ENCODE data around the gene ZNF280D.

ZNF280D gene

DNA sequence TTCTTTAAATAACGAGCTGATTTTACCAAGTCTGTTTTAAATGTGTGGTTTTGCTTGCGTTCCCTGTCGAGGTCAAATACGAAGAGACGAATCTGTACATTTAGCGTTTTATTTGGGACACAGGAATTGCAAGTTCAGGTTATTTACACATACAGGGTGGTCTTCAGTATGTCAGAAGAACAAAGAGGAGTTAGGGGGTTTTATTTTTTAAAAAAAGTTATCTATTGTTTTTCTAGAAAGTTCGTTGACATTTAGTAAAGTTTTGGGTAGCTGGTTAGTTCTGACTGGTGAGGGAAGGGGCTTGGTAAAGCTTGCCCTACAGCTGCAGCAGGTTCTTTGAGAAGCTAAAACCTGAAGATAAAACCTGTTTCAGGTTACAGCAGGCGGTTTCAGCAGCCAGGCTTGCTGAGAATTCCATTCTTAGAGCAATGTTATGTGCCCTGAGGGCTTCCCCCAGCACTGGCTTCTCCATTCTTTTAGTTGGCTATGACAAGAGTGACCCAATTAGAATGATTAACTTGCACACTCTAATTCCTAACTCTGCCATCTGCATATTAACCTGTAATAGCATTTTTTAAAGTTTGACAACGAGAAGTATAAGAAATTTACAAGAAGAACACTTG lies 815 bp upstream of the ZNF280D start:
- no peak for DNase-seq (ENCODE audit: extremely low spot score)
- POLR2A ChIA-PET: no interaction called here
- CTCF ChIA-PET: interaction anchor here (1.0 to 1.5 kb wide), 6 partner anchors 10 to 30 kb away, joined by 3 to 5 read pairs (median 4); no protein-coding TSS in a partner anchor
- TF ChIP-seq, protein P1, sequence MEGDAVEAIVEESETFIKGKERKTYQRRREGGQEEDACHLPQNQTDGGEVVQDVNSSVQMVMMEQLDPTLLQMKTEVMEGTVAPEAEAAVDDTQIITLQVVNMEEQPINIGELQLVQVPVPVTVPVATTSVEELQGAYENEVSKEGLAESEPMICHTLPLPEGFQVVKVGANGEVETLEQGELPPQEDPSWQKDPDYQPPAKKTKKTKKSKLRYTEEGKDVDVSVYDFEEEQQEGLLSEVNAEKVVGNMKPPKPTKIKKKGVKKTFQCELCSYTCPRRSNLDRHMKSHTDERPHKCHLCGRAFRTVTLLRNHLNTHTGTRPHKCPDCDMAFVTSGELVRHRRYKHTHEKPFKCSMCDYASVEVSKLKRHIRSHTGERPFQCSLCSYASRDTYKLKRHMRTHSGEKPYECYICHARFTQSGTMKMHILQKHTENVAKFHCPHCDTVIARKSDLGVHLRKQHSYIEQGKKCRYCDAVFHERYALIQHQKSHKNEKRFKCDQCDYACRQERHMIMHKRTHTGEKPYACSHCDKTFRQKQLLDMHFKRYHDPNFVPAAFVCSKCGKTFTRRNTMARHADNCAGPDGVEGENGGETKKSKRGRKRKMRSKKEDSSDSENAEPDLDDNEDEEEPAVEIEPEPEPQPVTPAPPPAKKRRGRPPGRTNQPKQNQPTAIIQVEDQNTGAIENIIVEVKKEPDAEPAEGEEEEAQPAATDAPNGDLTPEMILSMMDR (IDR thresholded peaks at IDR 0.05; ENCODE audit: control extremely low read depth, extremely low read depth, low read depth, missing control alignments): no peak

DNA sequence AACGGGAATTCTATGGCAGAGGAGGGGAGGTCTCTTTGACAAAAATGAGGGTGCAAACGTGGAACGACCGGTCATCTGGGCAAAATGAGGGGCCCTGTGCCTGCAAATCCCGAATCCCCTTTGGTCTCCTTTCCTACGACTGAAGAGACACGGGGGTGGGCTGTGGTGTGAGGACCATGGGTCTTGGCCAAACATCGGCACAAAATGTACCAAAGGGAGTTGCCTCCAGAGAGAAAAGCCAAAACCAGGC lies 498 bp downstream of the ZNF280D start:
- TF ChIP-seq, protein P1 (IDR thresholded peaks at IDR 0.05; ENCODE audit: control extremely low read depth, extremely low read depth, low read depth, missing control alignments): no peak
- ChIA-PET CTCF (interaction anchor here (1.0 to 1.1 kb wide), 2 partner anchors 29 to 90 kb away, joined by 3 to 4 read pairs; no protein-coding TSS in a partner anchor), POLR2A (no interaction called here)
- no peak for DNase-seq (ENCODE audit: extremely low spot score)

DNA sequence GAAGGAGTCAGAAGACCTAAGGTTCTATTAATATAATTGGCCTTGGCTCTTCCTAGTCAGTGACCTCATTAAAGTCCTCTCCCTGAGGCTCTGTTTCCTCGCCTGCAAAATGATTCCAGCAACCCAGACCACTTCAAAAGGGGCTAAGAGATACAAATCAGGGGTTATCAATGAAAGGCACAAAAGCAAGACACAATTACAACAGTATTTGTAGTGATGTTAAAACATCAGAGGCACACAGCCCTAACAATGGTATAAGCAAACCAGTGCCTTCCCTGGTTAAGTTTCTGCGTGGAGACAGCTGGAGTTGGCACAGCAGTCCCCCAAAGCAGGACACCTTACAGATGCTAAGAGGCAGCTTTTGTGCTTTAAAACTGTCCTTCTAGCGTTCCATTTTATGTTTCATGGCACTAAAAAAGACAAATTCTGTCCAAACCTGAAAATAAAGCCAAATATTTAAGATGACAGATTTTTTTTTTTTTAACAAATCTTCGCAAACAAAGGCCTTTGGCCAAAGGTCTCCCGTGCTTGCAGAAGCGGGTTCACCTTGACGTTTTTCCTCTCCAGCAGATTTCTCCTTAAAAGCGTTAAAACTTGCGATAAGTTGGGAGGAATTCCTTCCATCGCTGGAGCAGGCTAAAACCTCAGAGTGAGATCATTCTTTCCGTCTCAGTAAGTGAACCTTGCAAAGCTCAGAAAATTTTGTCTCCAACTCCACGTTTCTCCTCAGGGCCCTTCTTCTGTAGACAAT lies 999 bp downstream of the ZNF280D start:
- peak; percentile 24 for DNase-seq (ENCODE audit: extremely low spot score)
- POLR2A ChIA-PET: no interaction called here
- CTCF ChIA-PET: interaction anchor here (1.1 kb wide), 1 partner anchor 90 kb away, joined by 3 read pairs; no protein-coding TSS in a partner anchor
- TF ChIP-seq, protein P1 (IDR thresholded peaks at IDR 0.05; ENCODE audit: control extremely low read depth, extremely low read depth, low read depth, missing control alignments): no peak

DNA sequence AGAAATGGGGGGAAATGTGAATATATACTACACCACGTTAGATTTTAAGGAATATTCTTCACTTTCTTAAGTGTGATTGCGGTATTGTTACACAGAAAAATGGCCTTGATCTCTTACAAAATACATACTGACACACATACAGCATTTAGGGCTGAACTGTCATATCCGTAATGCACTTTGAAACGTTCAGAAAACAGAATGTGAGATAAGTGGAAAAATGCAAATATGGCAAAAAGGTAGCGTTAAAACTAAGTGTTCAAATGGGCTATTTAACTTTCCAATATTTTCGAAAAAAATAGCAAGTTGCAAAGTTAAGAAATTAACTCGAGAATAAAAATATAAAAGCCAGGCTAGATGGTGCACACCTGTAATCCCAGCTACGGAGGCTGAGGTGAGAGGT lies 1.8 kb downstream of the ZNF280D start:
- TF ChIP-seq, protein P1 (IDR thresholded peaks at IDR 0.05; ENCODE audit: control extremely low read depth, extremely low read depth, low read depth, missing control alignments): no peak
- POLR2A ChIA-PET: no interaction called here
- CTCF ChIA-PET: interaction anchor here (1.1 to 1.8 kb wide), 2 partner anchors 9 to 91 kb away, joined by 3 to 5 read pairs; no protein-coding TSS in a partner anchor
- DNase-seq (ENCODE audit: extremely low spot score): no peak

DNA sequence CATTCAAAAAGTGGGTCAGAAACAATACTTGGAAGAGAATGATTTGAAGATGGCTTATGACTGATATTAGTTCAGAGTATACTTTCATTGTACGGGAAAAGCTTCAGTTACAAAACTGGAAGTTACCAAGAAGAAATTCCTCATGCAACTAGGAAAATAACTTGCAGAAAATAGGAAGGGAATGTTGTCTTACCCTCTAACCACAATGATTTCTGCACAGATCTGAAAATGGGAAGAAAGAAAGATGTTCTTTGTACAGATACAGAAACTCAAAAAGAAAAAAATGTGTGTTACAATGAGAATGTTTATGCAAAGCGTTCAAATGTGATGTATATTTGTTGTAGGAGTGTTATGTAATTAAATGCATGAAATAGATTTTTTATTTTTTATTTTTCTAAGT lies 3.7 kb downstream of the ZNF280D start:
- no peak for DNase-seq (ENCODE audit: extremely low spot score)
- TF ChIP-seq, protein P1 (IDR thresholded peaks at IDR 0.05; ENCODE audit: control extremely low read depth, extremely low read depth, low read depth, missing control alignments): no peak
- CTCF ChIA-PET: no interaction called here
- POLR2A ChIA-PET: no interaction called here

DNA sequence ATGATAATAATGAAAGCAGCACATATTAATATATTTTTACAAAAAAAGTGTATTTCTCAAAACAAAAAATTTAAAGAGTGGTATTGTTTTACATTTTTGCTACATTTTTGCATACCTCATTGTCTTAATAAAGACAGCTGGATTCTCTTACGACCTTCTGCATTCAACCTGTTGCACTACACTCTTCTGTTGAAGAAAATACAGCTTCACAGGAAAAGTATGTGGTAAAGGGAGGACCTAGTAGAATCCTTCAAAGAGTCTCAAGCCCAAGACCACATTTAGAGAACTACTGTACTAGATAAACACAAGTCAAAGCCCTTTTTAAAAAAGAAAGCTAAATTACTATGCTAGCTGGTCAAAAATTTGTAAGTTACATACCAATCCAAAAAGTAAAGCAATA lies 7.9 kb downstream of the ZNF280D start:
- ChIA-PET CTCF (interaction anchor here (2.0 to 2.1 kb wide), 2 partner anchors 9 to 12 kb away, joined by 5 to 6 read pairs; partner anchors contain the start of gene ZNF280D), POLR2A (no interaction called here)
- no peak for DNase-seq (ENCODE audit: extremely low spot score)
- TF ChIP-seq, protein P1 (IDR thresholded peaks at IDR 0.05; ENCODE audit: control extremely low read depth, extremely low read depth, low read depth, missing control alignments): no peak

Measured in GM10248 (cell line).